GM12878 (cell line): Measurements from ENCODE around the gene RNLS. TPM values are rescaled to one million over a fixed set of nuclear protein-coding genes. Genes with fewer than 3 reads are reported as not detected.

ENCODE experiments used
- ATAC-seq: fragments of 200-7000 bp; cut with Tn5 transposase; 3 replicates; pipeline ENCODE4 v1.9.1; 2020; ENCODE audit warnings: mild to moderate bottlenecking, moderate library complexity
- BruUV-seq: library from RNA; stranded (reverse); fragments of 400-500 nt; replicated peaks from 2 replicates; lab custom pipeline; 2021; lab: Mats Ljungman, UMichigan
- CTCF ChIA-PET: fragments of 300-600 bp; sonication (Branson Sonifier 250); formaldehyde crosslinking; extraction: SDS; loops from one replicate; lab custom pipeline; 2021; ENCODE audit warnings: inconsistent platforms; lab: Yijun Ruan, JAX
- POLR2A ChIA-PET: fragments of 350-600 bp; formaldehyde crosslinking; extraction: SDS; loops from one replicate; lab custom pipeline; 2021; ENCODE audit warnings: inconsistent platforms; lab: Charles Lee
- RAD21 ChIA-PET: fragments of 300-600 bp; sonication (Branson Sonifier 250); formaldehyde crosslinking; loops from one replicate; lab custom pipeline; 2023; ENCODE audit warnings: antibody characterized with exemption; ENCODE audit not compliant: unreplicated experiment; lab: Charles Lee
- SMC1A ChIA-PET: fragments of 300-600 bp; sonication (Branson Sonifier 250); formaldehyde crosslinking; loops from one replicate; lab custom pipeline; 2023; ENCODE audit not compliant: unreplicated experiment, uncharacterized antibody; lab: Charles Lee
- DNase-seq: peaks from one replicate; pipeline ENCODE4 v3.0.0-alpha.2; 2011; ENCODE audit warnings: low read depth, low spot score
- FAIRE-seq: peaks from 3 replicates; lab custom pipeline; 2011; peaks lifted over from hg19 to GRCh38; lab: Jason Lieb, UNC
- H2AFZ ChIP-seq: 2 replicates; pipeline ENCODE4 v1.6.0; 2011; ENCODE audit warnings: low read depth, low read length, control low read depth; ENCODE audit not compliant: control insufficient read depth
- H3K27ac ChIP-seq: 2 replicates; pipeline ENCODE4 v1.5.1; 2011; ENCODE audit warnings: control low read depth; ENCODE audit not compliant: control insufficient read depth, insufficient read depth
- H3K27me3 ChIP-seq, 2 experiments: replicated peaks in 1 of 2; 2 replicates each; pipeline versions ENCODE4 v1.6.0 to v1.6.1; 2011; ENCODE audit warnings: low read length in 1 of 2; ENCODE audit not compliant: control insufficient read depth in 2 of 2, insufficient read depth in 2 of 2
- H3K36me3 ChIP-seq, 2 experiments: 2 replicates each; pipeline ENCODE4 v1.5.1; 2011; ENCODE audit warnings: low read length in 1 of 2; ENCODE audit not compliant: control insufficient read depth in 2 of 2, insufficient read depth in 2 of 2
- H3K4me1 ChIP-seq: 2 replicates; pipeline ENCODE4 v1.6.1; 2011; ENCODE audit warnings: mild to moderate bottlenecking, low read length, moderate library complexity, mixed read lengths; ENCODE audit not compliant: control insufficient read depth, insufficient read depth
- H3K4me2 ChIP-seq: 2 replicates; pipeline ENCODE4 v1.6.0; 2011; ENCODE audit warnings: control low read depth; ENCODE audit not compliant: control insufficient read depth, insufficient read depth
- H3K4me3 ChIP-seq: fragments of 200-600 bp; sonication (generic); 2 replicates; pipeline ENCODE4 v1.5.1; 2016
- H3K79me2 ChIP-seq: 2 replicates; pipeline ENCODE4 v1.6.0; 2011; ENCODE audit warnings: low read length; ENCODE audit not compliant: control insufficient read depth, insufficient read depth
- H3K9ac ChIP-seq: 2 replicates; pipeline ENCODE4 v1.8.0; 2011; ENCODE audit warnings: low read length, control low read depth, mixed read lengths; ENCODE audit not compliant: control insufficient read depth, insufficient read depth
- H3K9me3 ChIP-seq: replicated peaks from 3 replicates; pipeline ENCODE4 v1.5.1; 2011; ENCODE audit warnings: mild to moderate bottlenecking, low read length; ENCODE audit not compliant: control insufficient read depth, insufficient read depth
- H4K20me1 ChIP-seq: 2 replicates; pipeline ENCODE4 v1.6.0; 2011; ENCODE audit not compliant: control insufficient read depth, insufficient read depth
- CHD2 ChIP-seq: IDR thresholded peaks from 2 replicates; pipeline ENCODE4 v1.6.1; 2011; ENCODE audit warnings: low read depth, low read length, improper control_type of control experiment, borderline replicate concordance
- CREM ChIP-seq: IDR thresholded peaks from 2 replicates; pipeline ENCODE4 v1.6.1; 2014; ENCODE audit warnings: antibody characterized with exemption, low read depth
- E2F8 ChIP-seq: fragments of 450-650 bp; IDR thresholded peaks from 2 replicates; pipeline ENCODE4 v1.6.1; 2018; ENCODE audit warnings: mild to moderate bottlenecking, low read depth, moderate library complexity; ENCODE audit not compliant: partially characterized antibody
- IKZF1 ChIP-seq: fragments of 450-650 bp; conservative IDR thresholded peaks from 2 replicates; pipeline ENCODE4 v1.6.1; 2017; ENCODE audit warnings: antibody characterized with exemption, mild to moderate bottlenecking
- MYC ChIP-seq: IDR thresholded peaks from 2 replicates; pipeline ENCODE4 v1.6.1; 2011; ENCODE audit warnings: mild to moderate bottlenecking, low read length, moderate library complexity, inconsistent platforms; ENCODE audit not compliant: insufficient read depth, insufficient replicate concordance, insufficient read length, severe bottlenecking
- SIX5 ChIP-seq: IDR thresholded peaks from 2 replicates; pipeline ENCODE4 v1.6.1; 2011; ENCODE audit warnings: mild to moderate bottlenecking, low read depth, low read length, moderate library complexity; ENCODE audit not compliant: severe bottlenecking
- SREBF2 ChIP-seq: IDR thresholded peaks from 2 replicates; pipeline ENCODE4 v1.6.1; 2012; ENCODE audit warnings: mild to moderate bottlenecking, low read length
- SUZ12 ChIP-seq: fragments of 200-600 bp; sonication (generic); IDR thresholded peaks from one replicate; pipeline ENCODE4 v1.6.1; 2018; ENCODE audit warnings: antibody characterized with exemption, mild to moderate bottlenecking; ENCODE audit not compliant: unreplicated experiment
- TAF1 ChIP-seq: IDR thresholded peaks from 2 replicates; pipeline ENCODE4 v1.6.1; 2011; ENCODE audit warnings: mild to moderate bottlenecking, low read depth, low read length, borderline replicate concordance
- USF2 ChIP-seq: IDR thresholded peaks from 2 replicates; pipeline ENCODE4 v1.6.1; 2011; ENCODE audit warnings: low read depth, low read length, improper control_type of control experiment, borderline replicate concordance
- WGBS: methylation state at CpG from one replicate; pipeline ENCODE4 v1.1.6; 2016; ENCODE audit warnings: low lambda C conversion rate; ENCODE audit not compliant: insufficient replicate concordance, insufficient coverage; ENCODE audit errors: missing lambda C conversion rate; 5-methylcytosine and 5-hydroxymethylcytosine counted together
- in situ Hi-C: fragments of 300-500 bp; cut with MboI; formaldehyde crosslinking; loops from 9 replicates; pipeline ENCODE4 v1.14.3; 2018; ENCODE audit warnings: mixed read lengths
- intact Hi-C: fragments of 100-400 bp; cut with micrococcal nuclease; formaldehyde crosslinking; loops from one replicate; pipeline ENCODE4 v1.14.2; 2022; ENCODE audit not compliant: unreplicated experiment
- polyA plus RNA-seq, 11 experiments: library from polyadenylated mRNA; depleted of rRNA in 4 of 11; unstranded in 6 of 11; stranded (reverse) in 5 of 11; fragments of >200 nt; fragmentation: Nextera tagmentation in 4 of 11; fragmentation: Illumina TruSeq in 1 of 11; extraction: Ambion mirVana in 4 of 11; extraction: Trizol in 1 of 11; gene quantifications; 1 replicate in 1 of 11; 2 replicates in 10 of 11; pipeline versions ENCODE4 v1.2.1 to v1.2.3, GENCODE V29; 2011 to 2016; ENCODE audit warnings: inconsistent platforms in 2 of 11, missing spikeins in 2 of 11, low read depth in 1 of 11
- total RNA-seq, 4 experiments: library from RNA; depleted of rRNA in 3 of 4; stranded (reverse); fragments of >200 nt in 3 of 4; fragmentation: Illumina TruSeq in 1 of 4; extraction: Trizol in 1 of 4; gene quantifications; 2 replicates each; pipeline versions ENCODE4 v1.2.1 to v1.2.3, GENCODE V29; 2013 to 2021
- TF ChIP-seq, protein P1 (sequence below): fragments of 450-650 bp; IDR thresholded peaks from 2 replicates; pipeline ENCODE4 v1.6.1; 2016; ENCODE audit warnings: mild to moderate bottlenecking
- TF ChIP-seq, protein P2 (sequence below): fragments of 450-650 bp; IDR thresholded peaks from 2 replicates; pipeline ENCODE4 v1.6.1; 2017; ENCODE audit warnings: borderline replicate concordance

RNLS gene
- total and polyA plus RNA-seq, 10 of the 15 experiments (the other 5 are each of a cell fraction or from before 2014, with no cell fraction given), result 3.4 to 6.7 (median 4.6) TPM

DNA sequence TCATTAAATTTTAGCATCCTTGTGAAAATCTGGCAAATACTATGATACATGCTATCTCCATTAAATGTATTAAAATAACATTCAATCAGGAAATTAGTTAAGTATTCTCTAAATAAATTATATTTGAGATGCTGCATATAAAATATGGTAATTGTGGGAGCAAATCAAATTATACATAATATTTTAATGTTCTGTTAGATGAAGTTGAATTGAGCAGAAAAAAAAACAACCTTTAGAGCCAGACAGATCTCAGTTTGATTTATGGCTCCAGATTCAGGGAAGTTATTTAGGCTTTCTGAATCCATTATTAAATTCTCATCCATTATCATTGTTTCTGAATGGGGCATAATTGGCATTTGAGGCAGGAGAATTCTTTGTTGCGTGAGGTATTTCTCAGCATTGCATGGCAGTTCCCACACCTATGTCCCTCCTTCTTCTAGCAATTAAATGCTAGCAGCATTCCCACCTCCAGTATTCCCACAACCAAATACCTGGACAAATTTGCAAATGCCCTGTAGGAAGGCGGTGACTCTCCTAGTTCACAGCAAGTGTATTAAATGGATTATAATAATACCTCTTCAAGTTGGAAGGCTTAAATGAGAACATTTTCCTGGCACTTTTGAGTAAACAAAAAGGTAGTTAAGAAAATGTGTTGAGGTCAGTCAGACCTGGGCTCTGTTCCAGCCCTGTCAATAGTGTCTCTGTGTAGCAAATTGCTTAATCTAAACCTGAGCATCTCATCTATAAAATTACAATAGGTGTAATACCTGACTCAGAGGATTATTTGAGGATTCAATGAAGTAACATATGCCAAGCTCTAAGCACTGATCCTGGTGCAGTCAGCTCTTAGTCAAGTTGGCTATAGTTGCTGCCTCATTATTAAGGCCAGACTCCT is 108.9 kb downstream of the RNLS start:
- Histone ChIP-seq H3K4me3 (no peak overlapping the region), H3K9me3 (no peaks in the 10 kb centered on the region), H3K27ac (no peak overlapping the region)
- DNase-seq, result no peak
- WGBS, result 100% methylated on average over 2 of the region's 2 CpGs
- TF ChIP-seq, protein P1, sequence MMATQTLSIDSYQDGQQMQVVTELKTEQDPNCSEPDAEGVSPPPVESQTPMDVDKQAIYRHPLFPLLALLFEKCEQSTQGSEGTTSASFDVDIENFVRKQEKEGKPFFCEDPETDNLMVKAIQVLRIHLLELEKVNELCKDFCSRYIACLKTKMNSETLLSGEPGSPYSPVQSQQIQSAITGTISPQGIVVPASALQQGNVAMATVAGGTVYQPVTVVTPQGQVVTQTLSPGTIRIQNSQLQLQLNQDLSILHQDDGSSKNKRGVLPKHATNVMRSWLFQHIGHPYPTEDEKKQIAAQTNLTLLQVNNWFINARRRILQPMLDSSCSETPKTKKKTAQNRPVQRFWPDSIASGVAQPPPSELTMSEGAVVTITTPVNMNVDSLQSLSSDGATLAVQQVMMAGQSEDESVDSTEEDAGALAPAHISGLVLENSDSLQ, result no peak
- TF ChIP-seq IKZF1 (no peak), SIX5 (no peak), CHD2 (no peak), E2F8 (no peak), TAF1 (no peak), SREBF2 (no peak), MYC (no peak), SUZ12 (no peak), CREM (no peak), USF2 (no peak)
- TF ChIP-seq, protein P2, sequence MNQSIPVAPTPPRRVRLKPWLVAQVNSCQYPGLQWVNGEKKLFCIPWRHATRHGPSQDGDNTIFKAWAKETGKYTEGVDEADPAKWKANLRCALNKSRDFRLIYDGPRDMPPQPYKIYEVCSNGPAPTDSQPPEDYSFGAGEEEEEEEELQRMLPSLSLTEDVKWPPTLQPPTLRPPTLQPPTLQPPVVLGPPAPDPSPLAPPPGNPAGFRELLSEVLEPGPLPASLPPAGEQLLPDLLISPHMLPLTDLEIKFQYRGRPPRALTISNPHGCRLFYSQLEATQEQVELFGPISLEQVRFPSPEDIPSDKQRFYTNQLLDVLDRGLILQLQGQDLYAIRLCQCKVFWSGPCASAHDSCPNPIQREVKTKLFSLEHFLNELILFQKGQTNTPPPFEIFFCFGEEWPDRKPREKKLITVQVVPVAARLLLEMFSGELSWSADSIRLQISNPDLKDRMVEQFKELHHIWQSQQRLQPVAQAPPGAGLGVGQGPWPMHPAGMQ, result no peak
- TF ChIP-seq, all 136 proteins: peak for 0
- FAIRE-seq (no peak), ATAC-seq (no peak)
- H3K4me1 ChIP-seq, result peaks cover 4% of the 10 kb centered on the region
- no peak overlapping the region for H3K9ac ChIP-seq
- no peaks in the 10 kb centered on the region for H3K27me3 ChIP-seq
- no peaks in the 10 kb centered on the region for H4K20me1 ChIP-seq
- intact Hi-C loops, result no loop called here
- in situ Hi-C loops, result no loop called here
- no TSS peak for BruUV-seq
- no peak overlapping the region for H2AFZ ChIP-seq
- no peaks in the 10 kb centered on the region for H3K36me3 ChIP-seq
- RAD21 ChIA-PET, result no interaction called here
- no peaks in the 10 kb centered on the region for H3K79me2 ChIP-seq
- H3K4me2 ChIP-seq, result no peak overlapping the region
- CTCF ChIA-PET, result no interaction called here
- POLR2A ChIA-PET, result no interaction called here
- SMC1A ChIA-PET, result no interaction called here
